Right lobe of liver (tissue), 6 donors: Measurements from ENCODE around the gene RNF19B. TPM values are rescaled to one million over a fixed set of nuclear protein-coding genes. Genes with fewer than 3 reads are reported as not detected.

Experiments used
- ATAC-seq, 4 donors: fragments of 200-7000 bp; cut with Tn5 transposase; one replicate each; pipeline ENCODE4 v1.9.1; 2020; ENCODE audit warnings: mild to moderate bottlenecking in 4 of 4, moderate library complexity in 4 of 4
- DNase-seq, 3 donors: peaks; one replicate each; pipeline ENCODE4 v3.0.0-alpha.2; 2020
- H3K27ac ChIP-seq, 3 donors: fragments of 200-600 bp; one replicate each; pipeline ENCODE4 v1.8.0; 2022
- H3K27me3 ChIP-seq, 2 donors: fragments of 200-600 bp; one replicate each; pipeline ENCODE4 v1.8.0; 2022
- H3K36me3 ChIP-seq, 4 donors: fragments of 200-600 bp; sonication (generic) in 1 of 4; one replicate each; pipeline versions ENCODE4 v1.5.1 to v1.8.0; 2017 to 2022; ENCODE audit warnings: control low read depth in 1 of 4
- H3K4me1 ChIP-seq, 4 donors: fragments of 200-600 bp; sonication (generic) in 1 of 4; one replicate each; pipeline versions ENCODE4 v1.5.1 to v1.8.0; 2017 to 2022; ENCODE audit warnings: control low read depth in 1 of 4
- H3K4me3 ChIP-seq, 3 donors: fragments of 200-600 bp; one replicate each; pipeline ENCODE4 v1.8.0; 2022
- H3K9me3 ChIP-seq, 4 donors: fragments of 200-600 bp; sonication (generic) in 1 of 4; one replicate each; pipeline versions ENCODE4 v1.5.1 to v1.8.0; 2017 to 2022; ENCODE audit warnings: control low read depth in 1 of 4
- CTCF ChIP-seq, 4 donors: fragments of 200-600 bp in 3 of 4; fragments of 450-650 bp in 1 of 4; IDR thresholded peaks; one replicate each; pipeline versions ENCODE4 v1.5.1 to v1.8.0; 2016 to 2022; ENCODE audit warnings: antibody characterized with exemption in 4 of 4, mild to moderate bottlenecking in 2 of 4
- POLR2A ChIP-seq: fragments of 450-650 bp; IDR thresholded peaks from one replicate; pipeline ENCODE4 v1.6.1; 2017; ENCODE audit warnings: antibody characterized with exemption, mild to moderate bottlenecking
- WGBS: methylation state at CpG from one replicate; pipeline ENCODE4 v1.1.6; 2018; ENCODE audit warnings: low coverage, low lambda C conversion rate; ENCODE audit not compliant: insufficient coverage; ENCODE audit errors: missing lambda C conversion rate; 5-methylcytosine and 5-hydroxymethylcytosine counted together
- intact Hi-C, 2 donors: fragments of 100-400 bp; cut with DNase I; formaldehyde crosslinking; loops; one replicate each; pipeline versions ENCODE4 v1.11.2 to v1.14.1; 2022
- total RNA-seq, 6 experiments: library from RNA; depleted of rRNA in 2 of 6; stranded (reverse); fragments of >200 nt in 2 of 6; fragmentation: NEBNext Ultra II Directional in 3 of 6; extraction: Animal tissue kit (Norgen Biotek cat#: 25700) in 3 of 6; gene quantifications; one replicate each; pipeline versions ENCODE4 v1.1.0 to v1.2.4, GENCODE V29; 2016 to 2023
- donor health status: DM: no; HTN: yes; CAD: no.
- donor health status: DM: no; HTN: no; CAD: no.
- donor health status: DM: no; HTN: no; CAD: no.
- donor health status: DM: no; HTN: yes; CAD: no.
- donor health status: DM: no; HTN: yes; CAD: no.

RNF19B gene
- total RNA-seq, 6 experiments from 2014 or later = 4.6 to 12.1 (median 8.3) TPM

GRCh38 chr1:32985226-32985625, 20.6 kb upstream of the RNF19B start:
- no peak for DNase-seq
- H3K9me3 ChIP-seq = no peaks in the 10 kb centered on the region
- H3K4me1 ChIP-seq = peaks cover 0 to 23% (median 1%) of the 10 kb centered on the region in 4 donors
- no peaks in the 10 kb centered on the region for H3K27me3 ChIP-seq
- no CpG with 5 or more reads among the region's 1 CpG for WGBS
- H3K4me3 ChIP-seq = no peak overlapping the region
- no peak for TF ChIP-seq POLR2A
- no peak for TF ChIP-seq CTCF (IDR thresholded peaks at IDR 0.05)
- H3K36me3 ChIP-seq = no peaks in the 10 kb centered on the region
- H3K27ac ChIP-seq = no peak overlapping the region
- no peak for ATAC-seq
- intact Hi-C loops = no loop called here

GRCh38 chr1:32984455-32985171, 20.0 kb upstream of the RNF19B start:
- TF ChIP-seq POLR2A = no peak
- no peak for TF ChIP-seq CTCF (IDR thresholded peaks at IDR 0.05)
- no CpG with 5 or more reads among the region's 1 CpG for WGBS
- intact Hi-C loops = no loop called here
- DNase-seq (no peak), ATAC-seq (no peak)
- Histone ChIP-seq H3K4me3 (no peak overlapping the region), H3K27ac (no peak overlapping the region), H3K4me1 (peaks cover 0 to 21% (median 1%) of the 10 kb centered on the region in 4 donors), H3K36me3 (no peaks in the 10 kb centered on the region), H3K27me3 (no peaks in the 10 kb centered on the region), H3K9me3 (no peaks in the 10 kb centered on the region)

GRCh38 chr1:32984090-32984454, 19.5 kb upstream of the RNF19B start:
- H3K4me1 ChIP-seq = peaks cover 0 to 16% (median 1%) of the 10 kb centered on the region in 4 donors
- no peaks in the 10 kb centered on the region for H3K36me3 ChIP-seq
- intact Hi-C loops = no loop called here
- H3K4me3 ChIP-seq = no peak overlapping the region
- ATAC-seq (no peak), DNase-seq (no peak)
- H3K27me3 ChIP-seq = no peaks in the 10 kb centered on the region
- H3K9me3 ChIP-seq = no peaks in the 10 kb centered on the region
- WGBS = 82% methylated on average over 3 of the region's 4 CpGs
- H3K27ac ChIP-seq = no peak overlapping the region
- TF ChIP-seq POLR2A (no peak), CTCF (IDR thresholded peaks at IDR 0.05) (no peak)

GRCh38 chr1:32983020-32983419, 18.4 kb upstream of the RNF19B start:
- intact Hi-C loops = no loop called here
- Histone ChIP-seq H3K9me3 (no peaks in the 10 kb centered on the region), H3K36me3 (no peaks in the 10 kb centered on the region), H3K4me1 (peaks cover 0 to 9% (median 1%) of the 10 kb centered on the region in 4 donors), H3K27me3 (no peaks in the 10 kb centered on the region), H3K27ac (no peak overlapping the region), H3K4me3 (no peak overlapping the region)
- TF ChIP-seq POLR2A (no peak), CTCF (IDR thresholded peaks at IDR 0.05) (no peak)
- DNase-seq (no peak), ATAC-seq (peak in 1 of 4 donors; percentile 15)
- WGBS = 69% methylated on average over 2 of the region's 3 CpGs
